ENCODE results near the gene CCDC87.
"Not testable (repeated sequence)": the region's sequence is repeated elsewhere in the genome, so short reads cannot be mapped to it uniquely, and the experiment has no call there.

Gene CCDC87

GRCh38 chr11:66592457-66593302 is at the start of gene CCDC87, which contains the start of gene CCS:
CCDC87 (minus strand) TSS chr11:66593063; CDS start chr11:66593015, 48 bp downstream.
CCS (plus strand) TSS chr11:66593185; CDS start chr11:66593262, 77 bp downstream.
- peak; percentile 98 for DNase-seq (ENCODE audit: low spot score)

GRCh38 chr11:66641834-66642233 is 49.0 kb upstream of the CCDC87 start:
- DNase-seq (ENCODE audit: low spot score), result no peak

- DNase-seq (ENCODE audit: low spot score), result not testable (repeated sequence)
Observed at GRCh38 chr11:66639814-66640340, 47.0 kb upstream of the CCDC87 start.

- no peak for DNase-seq (ENCODE audit: low spot score)
Observed at GRCh38 chr11:66639066-66639813, 46.4 kb upstream of the CCDC87 start.

GRCh38 chr11:66638177-66639065 is 45.6 kb upstream of the CCDC87 start, which contains the start of gene RBM4:
RBM4 (plus strand) TSS chr11:66638703; CDS start chr11:66639712, 1,009 bp downstream.
- DNase-seq (ENCODE audit: low spot score), result peak; percentile 98

GRCh38 chr11:66637557-66638176 is 44.8 kb upstream of the CCDC87 start:
- DNase-seq (ENCODE audit: low spot score), result no peak

GRCh38 chr11:66636411-66636810 is 43.5 kb upstream of the CCDC87 start:
- DNase-seq (ENCODE audit: low spot score), result no peak

- no peak for DNase-seq (ENCODE audit: low spot score)
Observed at GRCh38 chr11:66632952-66633351, 40.1 kb upstream of the CCDC87 start.

- DNase-seq (ENCODE audit: low spot score), result no peak
Observed at GRCh38 chr11:66631883-66632282, 39.0 kb upstream of the CCDC87 start.

GRCh38 chr11:66629356-66629755 is 36.5 kb upstream of the CCDC87 start:
- DNase-seq (ENCODE audit: low spot score), result no peak

- no peak for DNase-seq (ENCODE audit: low spot score)
Observed at GRCh38 chr11:66628061-66628603, 35.3 kb upstream of the CCDC87 start.

GRCh38 chr11:66626926-66627325 is 34.1 kb upstream of the CCDC87 start:
- no peak for DNase-seq (ENCODE audit: low spot score)

GRCh38 chr11:66626382-66626781 is 33.5 kb upstream of the CCDC87 start:
- no peak for DNase-seq (ENCODE audit: low spot score)

GRCh38 chr11:66625752-66626149 is 32.9 kb upstream of the CCDC87 start:
- no peak for DNase-seq (ENCODE audit: low spot score)

GRCh38 chr11:66625041-66625751 is 32.3 kb upstream of the CCDC87 start:
- no peak for DNase-seq (ENCODE audit: low spot score)

GRCh38 chr11:66624450-66624849 is 31.6 kb upstream of the CCDC87 start:
- no peak for DNase-seq (ENCODE audit: low spot score)

- DNase-seq (ENCODE audit: low spot score), result no peak
Observed at GRCh38 chr11:66619080-66619554, 26.3 kb upstream of the CCDC87 start.

- DNase-seq (ENCODE audit: low spot score), result no peak
Observed at GRCh38 chr11:66617155-66617834, 24.4 kb upstream of the CCDC87 start.

- peak; percentile 99 for DNase-seq (ENCODE audit: low spot score)
Observed at GRCh38 chr11:66616379-66617154, 23.7 kb upstream of the CCDC87 start, which contains the start of gene RBM14. RBM14 (plus strand) TSS chr11:66616630; CDS start chr11:66616721, 91 bp downstream.
